Activated CD4-positive, alpha-beta T cell treated with anti-CD3 and anti-CD28 coated beads, Interleukin-10, Interleukin-2, amounts not matched to agents 100 ng/mL and 50 ng/mL, durations not matched to agents 16 hours and 8 hours (primary cell): ENCODE results near the gene ARSJ.
"Not testable (repeated sequence)": the region's sequence is repeated elsewhere in the genome, so short reads cannot be mapped to it uniquely, and the experiment has no call there.

Experiments used
- DNase-seq: peaks from one replicate; pipeline ENCODE4 v3.0.0-alpha.2; 2020

ARSJ gene

GRCh38 chr4:113955411-113955810 is 24.0 kb downstream of the ARSJ start:
- no peak for DNase-seq

DNA sequence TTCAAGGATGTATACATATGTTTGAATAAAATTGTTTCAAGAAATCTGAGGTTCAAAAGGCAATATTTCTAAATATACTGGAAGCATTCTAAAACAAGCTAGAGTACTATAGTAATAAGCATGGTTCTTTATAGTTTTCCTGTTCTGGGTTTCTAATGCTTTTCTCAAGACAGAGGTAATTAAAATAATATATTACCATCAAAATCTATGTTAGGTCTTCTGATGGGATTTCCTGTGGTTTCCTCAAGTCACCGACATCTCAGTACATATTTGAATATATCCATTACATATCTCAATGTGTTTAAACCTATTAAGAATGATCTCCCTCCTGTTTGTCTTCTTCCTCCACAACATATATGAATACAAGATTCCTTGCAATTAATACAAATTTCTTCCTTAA is 25.6 kb downstream of the ARSJ start:
- DNase-seq, result no peak

DNA sequence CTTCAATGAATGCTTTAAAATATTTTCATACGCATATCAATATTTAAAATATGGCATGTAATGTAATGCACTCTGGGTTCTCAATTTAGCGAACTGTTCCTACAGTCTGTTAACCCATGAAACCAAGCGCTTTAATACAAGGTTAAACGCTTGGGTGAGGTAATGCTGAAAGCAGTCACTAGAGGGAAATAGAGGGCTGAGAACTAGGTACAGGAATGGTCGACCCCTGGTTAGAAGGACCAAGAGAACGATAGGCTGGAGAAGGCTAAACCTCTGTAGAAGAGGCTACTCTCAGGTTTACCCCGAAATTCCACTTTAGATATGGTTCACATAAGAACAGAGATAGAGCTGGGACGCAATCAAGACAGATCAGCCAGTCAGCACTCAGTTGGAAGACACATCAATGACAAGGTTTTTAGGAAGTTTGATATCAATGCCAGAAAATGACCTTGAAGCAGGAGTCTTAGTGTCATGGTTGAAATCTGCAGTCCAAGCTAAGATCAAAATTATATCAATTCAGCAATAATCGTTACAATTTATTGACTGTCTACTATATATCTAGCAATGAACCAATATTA is 26.9 kb downstream of the ARSJ start:
- DNase-seq, result peak; percentile 54

DNA sequence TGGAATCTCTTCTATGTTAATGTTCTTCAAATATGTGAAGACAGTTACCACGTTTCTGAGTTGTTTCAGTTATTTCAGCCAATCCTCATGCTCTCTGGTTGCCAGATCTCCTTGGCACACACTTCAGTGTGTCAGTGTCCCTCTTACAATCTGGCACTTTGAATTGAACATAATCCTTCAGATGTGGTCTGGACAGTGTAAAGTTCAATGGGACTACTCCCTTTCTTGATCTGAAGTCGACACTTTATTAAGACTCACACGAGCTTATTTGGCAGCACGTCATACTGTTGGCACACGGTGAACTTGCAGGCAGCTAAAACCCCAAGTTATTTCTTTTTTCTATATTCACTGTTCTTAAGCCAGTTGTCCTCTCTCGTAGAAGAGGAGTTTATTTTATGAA is 28.2 kb downstream of the ARSJ start:
- DNase-seq, result no peak

DNA sequence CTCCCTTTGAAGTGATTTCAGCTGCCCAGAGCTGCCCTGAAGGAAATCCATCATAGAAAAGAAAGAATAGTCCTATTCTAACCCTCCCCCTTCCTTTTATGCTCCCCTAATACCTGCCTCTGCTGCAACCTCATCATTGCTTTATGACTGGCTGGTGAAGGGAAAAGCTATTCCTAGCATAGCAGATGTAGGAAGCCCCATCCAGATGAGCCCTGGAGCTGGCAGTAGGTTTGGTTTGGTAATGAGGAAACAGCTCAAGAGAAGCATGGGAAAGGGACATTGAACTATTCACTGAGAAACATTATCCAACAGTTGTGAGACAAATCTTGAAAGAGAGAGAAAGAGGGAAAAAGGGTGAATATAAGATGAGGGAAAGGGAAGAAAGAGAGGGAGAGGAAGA is 29.2 kb downstream of the ARSJ start:
- no peak for DNase-seq

GRCh38 chr4:113947484-113947883 is 32.0 kb downstream of the ARSJ start:
- no peak for DNase-seq

- no peak for DNase-seq
These were observed 33.5 kb downstream of the ARSJ start for GRCh38 chr4:113945906-113946305.

- no peak for DNase-seq
These were observed 35.6 kb downstream of the ARSJ start for GRCh38 chr4:113943863-113944262.

DNA sequence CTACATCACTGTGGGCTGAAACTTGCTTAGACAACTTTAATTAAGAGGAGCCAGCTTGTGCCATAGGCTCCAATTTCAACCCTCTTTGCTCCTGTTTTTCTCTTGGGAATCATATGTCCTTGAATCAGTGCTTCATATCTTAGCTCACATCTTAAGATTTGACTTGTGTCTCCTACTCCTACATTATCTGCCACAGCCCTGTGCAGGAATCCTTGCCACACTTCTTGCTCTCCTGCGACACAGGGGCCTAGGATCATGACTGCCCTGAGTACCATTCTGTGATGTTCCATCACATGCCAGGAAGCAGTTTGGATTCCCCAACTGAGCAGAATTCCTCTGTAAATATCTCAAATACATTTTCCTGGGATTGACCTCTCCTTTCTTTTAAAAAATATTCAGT is 36.4 kb downstream of the ARSJ start:
- DNase-seq, result no peak

- DNase-seq, result no peak
These were observed 37.6 kb downstream of the ARSJ start for GRCh38 chr4:113941836-113942235.

DNA sequence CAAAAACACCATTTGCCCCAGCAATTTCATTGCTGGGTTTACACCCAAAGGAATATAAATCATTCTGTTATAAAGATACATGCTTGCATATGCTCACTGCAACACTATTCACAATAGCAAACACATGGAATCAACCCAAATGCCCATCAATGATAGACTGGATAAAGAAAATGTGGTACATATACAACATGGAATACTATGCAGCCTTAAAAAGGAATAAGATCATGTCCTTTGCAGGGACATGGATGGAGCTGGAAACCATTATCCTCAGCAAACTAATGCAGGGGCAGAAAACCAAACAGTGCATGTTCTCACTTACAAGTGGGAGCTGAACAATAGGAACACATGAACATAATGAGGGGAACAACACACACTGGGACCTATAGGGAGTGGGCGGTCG is 39.3 kb downstream of the ARSJ start:
- not testable (repeated sequence) for DNase-seq

GRCh38 chr4:113935190-113935589 is 44.3 kb downstream of the ARSJ start:
- no peak for DNase-seq

DNA sequence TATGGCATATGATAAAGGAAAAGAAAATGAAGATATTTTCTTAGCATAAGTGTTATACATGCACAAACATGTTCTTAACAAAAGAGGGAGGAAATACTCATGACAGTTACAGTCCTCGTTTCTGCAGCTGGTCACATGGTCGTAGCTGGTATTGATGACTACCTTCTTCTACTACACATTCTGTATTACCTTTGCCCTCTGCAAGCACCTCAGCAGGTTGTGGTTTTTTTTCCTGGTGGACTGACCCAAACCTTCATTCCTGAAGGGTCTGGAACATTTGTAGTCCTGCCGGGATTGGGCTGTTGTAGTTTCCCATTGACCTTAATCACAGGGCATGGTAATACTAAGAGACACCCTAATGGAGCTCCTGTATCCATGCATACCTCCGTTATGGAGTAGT is 54.7 kb downstream of the ARSJ start:
- not testable (repeated sequence) for DNase-seq

DNA sequence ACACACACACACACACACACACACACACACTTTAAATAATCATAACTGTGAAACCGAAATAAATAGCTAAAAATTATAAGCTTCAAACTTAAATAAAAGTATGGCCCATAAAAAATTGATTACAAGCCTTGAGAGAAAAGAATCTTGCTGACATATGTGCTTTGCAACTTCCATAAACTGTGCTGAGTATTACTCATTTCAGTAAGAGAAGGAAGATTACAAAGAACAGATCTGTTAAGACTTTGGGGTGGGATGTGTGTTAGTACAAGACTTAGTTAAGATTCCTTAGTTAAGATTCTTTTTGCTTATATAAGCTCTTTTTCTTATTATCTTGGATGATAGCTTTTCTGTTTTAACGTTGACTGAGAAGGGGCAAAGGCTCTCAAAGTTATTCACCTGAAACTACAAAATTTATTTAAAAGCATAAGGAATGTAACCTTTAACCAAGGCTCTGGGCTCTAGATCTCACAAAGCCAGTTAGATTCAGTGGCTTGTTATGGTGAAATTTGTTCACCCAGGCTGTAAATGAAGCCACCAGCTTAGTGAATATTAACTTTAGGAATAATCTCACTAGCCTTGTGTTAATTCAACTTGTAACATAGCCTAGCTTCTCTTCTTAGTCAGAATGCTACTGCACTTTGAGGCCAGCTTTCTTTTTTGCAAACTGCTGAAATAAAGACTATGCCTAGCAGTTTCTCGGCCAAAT is 58.2 kb downstream of the ARSJ start:
- no peak for DNase-seq

GRCh38 chr4:113919611-113920010 is 59.8 kb downstream of the ARSJ start:
- no peak for DNase-seq

- DNase-seq, result no peak
These were observed 60.3 kb downstream of the ARSJ start for GRCh38 chr4:113919145-113919544.

- no peak for DNase-seq
These were observed 70.6 kb downstream of the ARSJ start for GRCh38 chr4:113908829-113909228.

- DNase-seq, result no peak
These were observed 71.9 kb downstream of the ARSJ start for GRCh38 chr4:113907559-113907958.

- no peak for DNase-seq
These were observed 74.1 kb downstream of the ARSJ start for GRCh38 chr4:113905301-113905700.

- DNase-seq, result no peak
These were observed 74.6 kb downstream of the ARSJ start for GRCh38 chr4:113904877-113905276.

DNA sequence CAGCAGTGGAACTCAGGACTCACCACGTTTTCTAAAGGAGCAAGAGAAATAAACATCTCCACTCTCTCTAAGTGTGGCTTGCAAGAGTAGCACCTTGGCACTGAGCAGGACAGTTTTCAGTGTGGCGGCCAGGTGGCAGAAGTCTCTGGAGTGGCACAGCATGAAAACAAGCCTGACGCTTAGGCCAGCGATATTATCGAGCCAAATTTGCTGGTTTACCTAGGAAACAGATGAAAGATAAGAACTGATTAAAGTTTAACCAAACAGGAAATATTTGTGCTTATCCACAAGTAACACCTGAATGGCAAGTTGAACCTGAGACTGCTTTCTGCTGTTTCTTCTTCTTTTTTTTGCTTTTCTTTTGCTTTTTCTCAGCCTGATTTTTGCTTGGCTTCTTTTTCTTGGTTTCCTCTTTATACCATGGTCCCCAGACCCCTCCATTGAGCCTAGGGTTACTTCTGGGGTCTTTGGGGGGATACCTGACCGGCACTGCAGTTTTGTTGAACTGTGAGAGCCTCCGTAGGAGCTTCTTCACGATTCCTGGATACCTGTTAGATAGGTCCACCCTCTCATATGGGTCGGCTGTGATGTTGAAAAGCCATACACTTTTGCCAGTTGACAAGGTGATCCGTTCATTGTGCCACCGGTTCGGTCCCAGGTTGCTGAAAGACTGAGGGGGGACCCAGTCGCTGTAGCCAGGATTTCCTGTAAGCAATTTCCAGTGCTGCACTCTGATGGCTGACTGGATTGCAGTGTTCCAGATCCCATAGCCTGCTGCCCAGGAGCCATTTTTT is 77.3 kb downstream of the ARSJ start:
- peak; percentile 41 for DNase-seq

DNA sequence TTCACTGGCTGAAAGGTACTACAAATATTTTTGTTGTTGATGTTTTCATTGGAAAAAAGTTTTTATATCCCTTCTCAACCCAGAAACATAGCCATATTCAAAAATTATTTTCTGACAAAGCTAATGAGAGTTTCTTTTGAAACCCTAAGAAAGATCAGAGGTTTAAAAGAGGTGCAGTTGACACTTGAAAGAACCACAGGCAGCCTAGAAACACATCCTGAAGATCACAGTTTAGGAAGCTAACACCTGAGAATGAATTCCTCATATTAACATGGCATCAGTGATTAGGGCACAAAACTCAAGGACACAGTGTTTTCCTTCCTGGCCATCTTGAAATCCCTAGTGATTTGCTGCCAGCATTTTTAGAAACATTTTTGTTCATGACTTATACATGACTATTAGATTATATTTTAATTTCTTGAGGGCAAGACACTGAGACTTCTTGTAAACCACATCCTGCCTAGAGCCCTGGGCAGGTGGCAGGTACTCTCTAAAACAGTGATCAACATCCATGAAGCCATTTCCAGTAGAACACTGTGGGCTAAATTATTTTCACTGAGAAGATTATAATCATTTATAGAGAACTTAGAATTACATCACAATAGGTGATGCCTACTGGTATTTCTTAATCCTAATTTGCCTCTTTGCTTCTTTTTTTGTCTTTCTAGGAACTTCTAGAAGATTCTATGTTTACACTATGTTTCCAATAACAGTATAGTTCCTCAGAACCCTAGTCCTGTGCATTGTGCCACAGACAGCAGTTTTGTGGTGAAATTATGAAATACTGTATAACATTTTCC is 80.0 kb downstream of the ARSJ start:
- no peak for DNase-seq

GRCh38 chr4:113893546-113893945 is 85.9 kb downstream of the ARSJ start:
- DNase-seq, result no peak
